Astrocyte of the cerebellum (primary cell): Measurements from ENCODE around the gene UNC5CL.
"Not testable (repeated sequence)": the region's sequence is repeated elsewhere in the genome, so short reads cannot be mapped to it uniquely, and the experiment has no call there.

Experiments used
- DNase-seq: peaks from one replicate; pipeline ENCODE4 v3.0.0-alpha.2; 2011; ENCODE audit warnings: low read depth
- H3K4me3 ChIP-seq: 2 replicates; pipeline ENCODE4 v1.5.1; 2011; ENCODE audit warnings: mild to moderate bottlenecking, low read depth, low read length, moderate library complexity
- in situ Hi-C: cut with HindIII; loops from 2 replicates; pipeline ENCODE4 v1.10.0; 2017; ENCODE audit warnings: low sequenced_read_pairs
- TF ChIP-seq, protein P1 (sequence below): IDR thresholded peaks from 2 replicates; pipeline ENCODE4 v1.5.1; 2012; ENCODE audit warnings: low read length, low read depth, moderate library complexity, mild to moderate bottlenecking; ENCODE audit errors: missing control alignments

Gene UNC5CL

GRCh38 chr6:41014780-41015179 lies 24.2 kb downstream of the UNC5CL start:
- in situ Hi-C loops = no loop called here
- no peak overlapping the region for H3K4me3 ChIP-seq
- TF ChIP-seq, protein P1, sequence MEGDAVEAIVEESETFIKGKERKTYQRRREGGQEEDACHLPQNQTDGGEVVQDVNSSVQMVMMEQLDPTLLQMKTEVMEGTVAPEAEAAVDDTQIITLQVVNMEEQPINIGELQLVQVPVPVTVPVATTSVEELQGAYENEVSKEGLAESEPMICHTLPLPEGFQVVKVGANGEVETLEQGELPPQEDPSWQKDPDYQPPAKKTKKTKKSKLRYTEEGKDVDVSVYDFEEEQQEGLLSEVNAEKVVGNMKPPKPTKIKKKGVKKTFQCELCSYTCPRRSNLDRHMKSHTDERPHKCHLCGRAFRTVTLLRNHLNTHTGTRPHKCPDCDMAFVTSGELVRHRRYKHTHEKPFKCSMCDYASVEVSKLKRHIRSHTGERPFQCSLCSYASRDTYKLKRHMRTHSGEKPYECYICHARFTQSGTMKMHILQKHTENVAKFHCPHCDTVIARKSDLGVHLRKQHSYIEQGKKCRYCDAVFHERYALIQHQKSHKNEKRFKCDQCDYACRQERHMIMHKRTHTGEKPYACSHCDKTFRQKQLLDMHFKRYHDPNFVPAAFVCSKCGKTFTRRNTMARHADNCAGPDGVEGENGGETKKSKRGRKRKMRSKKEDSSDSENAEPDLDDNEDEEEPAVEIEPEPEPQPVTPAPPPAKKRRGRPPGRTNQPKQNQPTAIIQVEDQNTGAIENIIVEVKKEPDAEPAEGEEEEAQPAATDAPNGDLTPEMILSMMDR = no peak
- DNase-seq = no peak

DNA sequence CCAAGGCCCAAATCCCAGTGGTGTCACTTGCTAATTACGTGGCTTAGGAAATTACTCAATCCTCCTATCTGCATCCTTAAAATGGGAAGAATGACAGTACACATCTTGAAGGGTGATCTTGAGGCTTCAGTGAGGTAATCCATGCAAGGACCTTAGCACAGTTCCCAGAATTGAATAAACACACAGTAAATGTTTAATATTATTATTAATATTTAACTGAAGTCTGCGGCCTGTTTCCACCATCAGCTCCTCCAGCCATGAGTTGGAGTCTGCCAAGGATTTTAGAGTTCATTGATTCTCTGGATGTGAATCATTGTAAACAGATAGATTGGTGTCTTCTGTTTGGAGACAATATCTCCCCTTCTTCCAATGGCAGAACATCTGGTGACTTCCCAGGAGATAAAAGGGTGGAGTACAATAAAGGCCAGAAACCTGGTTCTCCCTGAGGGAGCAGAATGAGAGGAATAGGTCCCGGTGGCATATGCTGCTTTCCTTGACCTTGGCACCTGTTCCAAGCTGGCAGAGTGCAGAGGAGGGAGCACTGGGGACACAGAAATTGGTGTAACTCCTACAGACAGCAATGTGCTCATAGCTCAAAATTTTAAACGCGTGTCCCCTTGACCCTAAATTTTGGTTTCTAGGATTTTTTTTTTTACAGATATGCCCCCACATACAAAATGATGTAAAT lies 25.4 kb downstream of the UNC5CL start:
- in situ Hi-C loops = no loop called here
- TF ChIP-seq, protein P1 = no peak
- no peak for DNase-seq
- no peak overlapping the region for H3K4me3 ChIP-seq

GRCh38 chr6:41011673-41012072 lies 27.3 kb downstream of the UNC5CL start:
- H3K4me3 ChIP-seq = no peak overlapping the region
- in situ Hi-C loops = no loop called here
- TF ChIP-seq, protein P1 = no peak
- DNase-seq = no peak

- in situ Hi-C loops = no loop called here
- TF ChIP-seq, protein P1 = no peak
- H3K4me3 ChIP-seq = no peak overlapping the region
- no peak for DNase-seq
These were observed 29.4 kb downstream of the UNC5CL start for GRCh38 chr6:41009669-41010068.

GRCh38 chr6:41008011-41008410 lies 31.0 kb downstream of the UNC5CL start:
- no peak overlapping the region for H3K4me3 ChIP-seq
- TF ChIP-seq, protein P1 = no peak
- in situ Hi-C loops = no loop called here
- no peak for DNase-seq

- H3K4me3 ChIP-seq, DNase-seq, in situ Hi-C loops: not testable (repeated sequence)
These were observed 32.0 kb downstream of the UNC5CL start for GRCh38 chr6:41006980-41007379.

GRCh38 chr6:41006217-41006616 lies 32.8 kb downstream of the UNC5CL start:
- DNase-seq, in situ Hi-C loops, H3K4me3 ChIP-seq: not testable (repeated sequence)
- TF ChIP-seq, protein P1 = peak; percentile 52
